ENCODE data around the gene ANG.

DNA sequence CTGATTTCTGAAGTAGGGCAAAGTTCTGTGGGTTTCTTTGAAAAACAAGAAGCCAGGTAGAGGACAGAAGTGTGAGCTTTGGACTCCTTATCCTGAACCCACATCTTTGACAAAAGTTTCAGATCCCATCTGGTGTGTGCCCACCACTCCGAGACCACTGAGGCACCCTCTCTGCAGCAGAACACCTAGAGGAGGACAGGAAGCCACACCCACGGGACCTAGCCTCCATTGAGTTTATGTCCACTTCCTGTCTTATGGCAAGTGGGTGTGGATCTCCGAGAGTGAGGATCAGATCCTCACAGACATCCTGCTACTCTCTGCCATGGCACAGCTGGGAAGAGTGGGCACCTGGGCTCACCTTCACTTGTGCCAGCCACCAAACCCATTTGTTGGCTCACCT lies 30.3 kb upstream of the ANG start:
- TF ChIP-seq, protein P1, sequence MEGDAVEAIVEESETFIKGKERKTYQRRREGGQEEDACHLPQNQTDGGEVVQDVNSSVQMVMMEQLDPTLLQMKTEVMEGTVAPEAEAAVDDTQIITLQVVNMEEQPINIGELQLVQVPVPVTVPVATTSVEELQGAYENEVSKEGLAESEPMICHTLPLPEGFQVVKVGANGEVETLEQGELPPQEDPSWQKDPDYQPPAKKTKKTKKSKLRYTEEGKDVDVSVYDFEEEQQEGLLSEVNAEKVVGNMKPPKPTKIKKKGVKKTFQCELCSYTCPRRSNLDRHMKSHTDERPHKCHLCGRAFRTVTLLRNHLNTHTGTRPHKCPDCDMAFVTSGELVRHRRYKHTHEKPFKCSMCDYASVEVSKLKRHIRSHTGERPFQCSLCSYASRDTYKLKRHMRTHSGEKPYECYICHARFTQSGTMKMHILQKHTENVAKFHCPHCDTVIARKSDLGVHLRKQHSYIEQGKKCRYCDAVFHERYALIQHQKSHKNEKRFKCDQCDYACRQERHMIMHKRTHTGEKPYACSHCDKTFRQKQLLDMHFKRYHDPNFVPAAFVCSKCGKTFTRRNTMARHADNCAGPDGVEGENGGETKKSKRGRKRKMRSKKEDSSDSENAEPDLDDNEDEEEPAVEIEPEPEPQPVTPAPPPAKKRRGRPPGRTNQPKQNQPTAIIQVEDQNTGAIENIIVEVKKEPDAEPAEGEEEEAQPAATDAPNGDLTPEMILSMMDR (IDR thresholded peaks at IDR 0.05) = no peak
- TF ChIP-seq POLR2A (IDR thresholded peaks at IDR 0.05; ENCODE audit: low read depth) = no peak
- no peak for TF ChIP-seq POLR2AphosphoS5 (IDR thresholded peaks at IDR 0.05)
- no peak for TF ChIP-seq EP300 (IDR thresholded peaks at IDR 0.05)
